ENCODE results near the gene MAP2K5. TPM values are rescaled to one million over a fixed set of nuclear protein-coding genes. Genes with fewer than 3 reads are reported as not detected.

The MAP2K5 gene
- total and polyA plus RNA-seq, 2 donors from 2014 or later = 14.1 to 18.6 TPM

GRCh38 chr15:67501836-67502461 lies 40.6 kb upstream of the MAP2K5 start:
- DNase-seq = peak in 1 of 5 donors; percentile 24
- no peaks in the 10 kb centered on the region for H3K36me3 ChIP-seq (ENCODE audit: control insufficient read depth in 2 of 3, insufficient read depth in 3 of 3, low read length in 3 of 3)
- no peaks in the 10 kb centered on the region for H3K9me3 ChIP-seq (ENCODE audit: control insufficient read depth in 2 of 3, insufficient read depth in 1 of 3, low read length in 3 of 3)
- H3K9ac ChIP-seq (ENCODE audit: low read length in 3 of 3) = no peak overlapping the region
- FAIRE-seq = no peak
- H3K27ac ChIP-seq (ENCODE audit: low read depth in 2 of 2, low read length in 2 of 2) = no peak overlapping the region
- intact Hi-C loops (cut with DNase I) = no loop called here
- H3K4me3 ChIP-seq (ENCODE audit: low read length in 3 of 3) = no peak overlapping the region
- no peaks in the 10 kb centered on the region for H3K4me1 ChIP-seq (ENCODE audit: control insufficient read depth in 2 of 3, insufficient read depth in 2 of 3, low read depth in 1 of 3, low read length in 3 of 3)
- no peaks in the 10 kb centered on the region for H3K27me3 ChIP-seq (ENCODE audit: control insufficient read depth, insufficient read depth, low read length)
- no peak for TF ChIP-seq CTCF (IDR thresholded peaks at IDR 0.05; ENCODE audit: borderline replicate concordance, extremely low read depth, insufficient read depth)

DNA sequence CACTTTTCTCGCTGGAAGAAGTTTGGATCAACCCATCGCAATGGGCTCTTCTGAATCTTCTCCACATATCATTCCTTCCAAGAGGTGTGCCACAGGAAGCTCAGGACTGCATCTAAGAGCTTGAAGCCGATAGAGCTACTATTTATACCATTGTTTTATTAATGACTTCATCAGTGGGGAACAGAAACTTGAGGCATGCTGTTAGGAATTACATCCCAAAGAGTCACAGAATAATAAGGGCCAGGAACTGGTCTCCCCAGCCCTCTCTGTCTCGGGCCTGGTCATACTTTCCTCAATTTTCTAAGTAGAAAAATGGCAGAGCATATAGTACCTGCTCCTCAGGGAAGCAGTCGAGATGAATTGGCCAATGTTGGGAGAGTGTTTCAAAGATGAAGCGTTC lies 38.4 kb upstream of the MAP2K5 start:
- Histone ChIP-seq H3K27me3 (ENCODE audit: control insufficient read depth, insufficient read depth, low read length) (no peaks in the 10 kb centered on the region), H3K9ac (ENCODE audit: low read length in 3 of 3) (no peak overlapping the region), H3K27ac (ENCODE audit: low read depth in 2 of 2, low read length in 2 of 2) (no peak overlapping the region), H3K9me3 (ENCODE audit: control insufficient read depth in 2 of 3, insufficient read depth in 1 of 3, low read length in 3 of 3) (no peaks in the 10 kb centered on the region), H3K4me3 (ENCODE audit: low read length in 3 of 3) (no peak overlapping the region), H3K36me3 (ENCODE audit: control insufficient read depth in 2 of 3, insufficient read depth in 3 of 3, low read length in 3 of 3) (no peaks in the 10 kb centered on the region), H3K4me1 (ENCODE audit: control insufficient read depth in 2 of 3, insufficient read depth in 2 of 3, low read depth in 1 of 3, low read length in 3 of 3) (no peaks in the 10 kb centered on the region)
- DNase-seq = no peak
- no peak for FAIRE-seq
- intact Hi-C loops (cut with DNase I) = no loop called here
- TF ChIP-seq CTCF (IDR thresholded peaks at IDR 0.05; ENCODE audit: borderline replicate concordance, extremely low read depth, insufficient read depth) = no peak

DNA sequence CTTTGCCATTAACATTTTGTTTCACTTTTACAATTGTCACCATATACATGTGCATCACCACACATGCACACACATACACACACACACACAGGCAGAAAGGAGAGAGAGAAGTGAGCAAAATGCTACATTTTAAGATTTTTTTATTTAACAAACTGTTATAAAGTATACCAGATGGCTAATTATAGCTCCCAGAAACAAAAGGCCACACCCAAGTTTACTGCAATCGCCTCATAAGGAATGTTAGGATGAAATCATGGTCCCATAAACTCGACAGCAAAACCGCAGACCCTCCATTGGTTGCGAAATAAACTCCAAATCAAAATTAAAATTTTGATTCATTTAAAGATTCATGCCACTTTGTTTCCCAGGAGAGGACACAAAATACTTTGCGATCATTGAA lies 37.7 kb upstream of the MAP2K5 start:
- DNase-seq (no peak), FAIRE-seq (no peak)
- Histone ChIP-seq H3K9me3 (ENCODE audit: control insufficient read depth in 2 of 3, insufficient read depth in 1 of 3, low read length in 3 of 3) (no peaks in the 10 kb centered on the region), H3K4me1 (ENCODE audit: control insufficient read depth in 2 of 3, insufficient read depth in 2 of 3, low read depth in 1 of 3, low read length in 3 of 3) (no peaks in the 10 kb centered on the region), H3K9ac (ENCODE audit: low read length in 3 of 3) (no peak overlapping the region), H3K27me3 (ENCODE audit: control insufficient read depth, insufficient read depth, low read length) (no peaks in the 10 kb centered on the region), H3K4me3 (ENCODE audit: low read length in 3 of 3) (no peak overlapping the region), H3K36me3 (ENCODE audit: control insufficient read depth in 2 of 3, insufficient read depth in 3 of 3, low read length in 3 of 3) (no peaks in the 10 kb centered on the region), H3K27ac (ENCODE audit: low read depth in 2 of 2, low read length in 2 of 2) (no peak overlapping the region)
- intact Hi-C loops (cut with DNase I) = no loop called here
- no peak for TF ChIP-seq CTCF (IDR thresholded peaks at IDR 0.05; ENCODE audit: borderline replicate concordance, extremely low read depth, insufficient read depth)
